Left ventricle myocardium superior (tissue), 1 donor: ENCODE measurements around the gene SLCO3A1. TPM values are rescaled to one million over a fixed set of nuclear protein-coding genes. Genes with fewer than 3 reads are reported as not detected.

Source experiments
- ATAC-seq: fragments of 200-7000 bp; cut with Tn5 transposase; one replicate; pipeline ENCODE4 v1.9.1; 2020; ENCODE audit warnings: mild to moderate bottlenecking, moderate library complexity
- DNase-seq: peaks from one replicate; pipeline ENCODE4 v3.0.0-alpha.2; 2020
- intact Hi-C: fragments of 100-400 bp; cut with micrococcal nuclease; formaldehyde crosslinking; loops from one replicate; pipeline ENCODE4 v1.11.0; 2022
- total RNA-seq: library from RNA; stranded (reverse); fragmentation: NEBNext Ultra II Directional; extraction: Animal tissue kit (Norgen Biotek cat#: 25700); gene quantifications from one replicate; pipeline ENCODE4 v1.2.1, GENCODE V29; 2021
- donor health status: DM: no; HTN: yes; CAD: no; lungs with severe emphysema.

SLCO3A1 gene
- total RNA-seq, 1 donor from 2014 or later, result 52.8 TPM

DNA sequence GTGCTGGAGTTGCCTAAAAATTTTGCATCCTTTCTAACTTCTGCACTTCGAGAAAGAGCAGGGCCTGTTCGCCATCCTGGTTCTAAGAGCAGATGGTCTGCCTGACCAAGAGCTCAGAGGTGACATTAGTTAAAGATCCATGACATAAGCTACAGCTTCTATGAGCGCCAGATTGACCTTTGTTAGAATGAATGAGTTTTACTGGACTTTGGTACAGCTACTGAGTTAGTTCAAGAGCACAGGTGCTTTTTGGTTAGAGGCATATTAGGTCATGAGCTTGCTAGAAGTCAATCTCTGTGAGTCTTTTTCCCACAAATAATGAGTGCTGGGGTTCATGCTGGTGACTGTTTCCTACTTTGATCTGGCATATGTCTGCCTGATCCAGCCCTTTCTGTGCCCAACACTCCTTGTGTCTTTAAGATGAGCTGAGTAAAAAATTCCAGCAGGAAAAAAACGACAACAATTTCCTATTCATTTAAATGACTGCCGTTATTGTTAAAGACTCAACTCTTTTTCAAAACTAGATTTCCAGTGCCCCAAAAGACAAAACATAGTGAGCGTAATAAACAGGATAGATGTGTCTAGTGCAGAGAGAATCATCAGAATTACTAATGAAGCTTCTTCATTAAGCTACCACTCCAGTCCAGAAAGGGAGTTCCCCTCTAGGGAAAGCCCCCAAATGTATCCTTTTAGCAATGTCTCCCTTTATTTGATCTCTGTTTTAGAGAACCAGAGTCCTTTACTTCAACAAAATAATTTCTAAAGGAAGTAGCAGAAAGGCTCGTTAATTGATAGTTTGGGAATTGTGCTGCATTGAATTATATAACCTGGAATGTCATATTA lies 152.9 kb downstream of the SLCO3A1 start:
- DNase-seq (no peak), ATAC-seq (no peak)
- intact Hi-C loops, result no loop called here

DNA sequence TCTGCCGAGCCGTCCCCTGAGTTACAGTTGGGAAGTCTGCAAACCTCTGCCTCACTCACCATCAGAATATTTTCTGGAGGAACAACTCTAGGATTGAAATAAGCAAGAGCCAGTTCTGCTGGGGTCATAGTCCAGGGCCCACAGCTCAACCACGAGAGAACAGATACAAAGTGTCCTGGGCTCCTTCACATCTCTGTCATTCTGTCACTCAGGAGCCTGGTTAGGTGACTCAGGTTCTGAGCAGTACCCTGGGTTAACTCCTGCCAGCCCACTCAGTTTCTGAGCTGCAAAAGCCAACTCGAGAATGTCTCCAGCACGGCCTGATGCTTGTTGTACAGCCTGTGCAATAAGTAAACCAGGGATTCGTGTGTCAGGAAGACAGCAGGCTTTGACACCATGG lies 155.7 kb downstream of the SLCO3A1 start:
- peak; percentile 68 for ATAC-seq
- DNase-seq, result no peak
- intact Hi-C loops, result no loop called here

DNA sequence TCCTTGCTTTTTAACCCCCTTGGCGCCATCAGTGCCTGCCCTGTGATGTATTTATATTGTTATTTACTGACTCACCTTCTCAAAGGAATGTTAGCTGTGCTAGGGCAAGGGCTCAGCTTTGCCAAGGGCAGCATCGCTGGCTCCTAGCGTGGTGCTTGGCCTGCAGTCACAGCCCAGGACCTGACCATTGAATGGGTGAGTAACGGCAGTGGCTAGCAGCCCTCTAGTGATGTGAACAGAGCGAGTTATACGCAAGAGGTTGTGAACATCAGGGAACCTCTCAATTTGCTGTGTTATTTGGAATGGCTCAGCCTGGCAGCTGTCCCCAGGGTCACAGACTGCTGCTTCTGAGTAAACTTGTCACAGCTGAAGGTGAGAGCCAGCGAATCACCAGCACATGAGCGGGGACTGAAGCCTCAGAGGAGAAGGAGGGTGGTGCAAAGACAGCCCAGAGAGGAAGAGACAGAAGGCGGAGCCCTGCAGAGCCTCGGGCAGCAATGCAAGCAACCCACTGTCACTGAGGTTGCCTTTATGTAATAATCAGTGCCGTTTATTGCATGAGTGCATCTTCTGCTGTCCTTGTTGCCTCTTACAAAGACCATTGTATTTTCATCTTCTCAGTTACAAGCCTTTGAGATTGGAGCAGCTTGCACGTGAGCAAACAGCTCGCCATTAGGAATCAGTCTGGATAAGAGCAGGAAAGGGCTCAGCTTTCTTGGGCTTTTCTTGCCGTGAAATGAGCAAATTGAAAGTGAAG lies 158.3 kb downstream of the SLCO3A1 start:
- DNase-seq, result peak; percentile 55
- intact Hi-C loops, result no loop called here

DNA sequence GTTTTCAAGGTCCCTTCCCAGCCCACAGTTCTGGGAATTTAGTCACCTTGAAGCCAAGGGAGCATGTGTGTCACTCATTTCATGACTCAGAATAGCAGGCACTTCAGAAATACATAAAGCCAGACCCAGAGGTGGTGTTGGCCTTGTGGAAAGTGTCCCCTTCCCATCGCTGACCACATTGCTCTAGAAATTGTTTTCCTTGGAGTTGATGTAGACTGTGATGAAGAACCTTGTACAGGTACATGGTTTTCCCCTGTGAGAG lies 158.8 kb downstream of the SLCO3A1 start:
- no peak for DNase-seq
- intact Hi-C loops, result no loop called here
- ATAC-seq, result peak; percentile 29

More for the DNA sequence above, 158.3 kb downstream of the SLCO3A1 start:
- peak; percentile 82 for ATAC-seq

DNA sequence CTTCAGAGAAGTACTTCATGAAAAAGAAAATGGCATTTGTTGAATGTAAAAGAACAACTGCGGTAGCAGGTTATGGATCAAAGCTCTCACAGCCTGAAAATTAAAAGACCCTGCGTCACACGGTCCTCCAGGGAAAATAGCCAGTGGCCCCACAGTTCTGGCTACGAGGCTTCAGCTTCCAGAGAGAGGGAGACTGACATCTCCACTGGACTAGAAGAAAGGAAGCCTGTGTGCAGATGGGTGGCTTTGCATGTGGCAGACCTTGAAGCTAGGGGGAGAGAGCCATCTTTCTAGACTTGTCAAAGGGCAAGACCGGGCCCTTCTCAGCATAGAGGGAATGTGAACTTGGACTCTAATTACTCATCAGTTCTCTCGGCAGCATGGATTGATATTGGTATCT lies 159.4 kb downstream of the SLCO3A1 start:
- intact Hi-C loops, result no loop called here
- ATAC-seq, result no peak
- DNase-seq, result no peak

DNA sequence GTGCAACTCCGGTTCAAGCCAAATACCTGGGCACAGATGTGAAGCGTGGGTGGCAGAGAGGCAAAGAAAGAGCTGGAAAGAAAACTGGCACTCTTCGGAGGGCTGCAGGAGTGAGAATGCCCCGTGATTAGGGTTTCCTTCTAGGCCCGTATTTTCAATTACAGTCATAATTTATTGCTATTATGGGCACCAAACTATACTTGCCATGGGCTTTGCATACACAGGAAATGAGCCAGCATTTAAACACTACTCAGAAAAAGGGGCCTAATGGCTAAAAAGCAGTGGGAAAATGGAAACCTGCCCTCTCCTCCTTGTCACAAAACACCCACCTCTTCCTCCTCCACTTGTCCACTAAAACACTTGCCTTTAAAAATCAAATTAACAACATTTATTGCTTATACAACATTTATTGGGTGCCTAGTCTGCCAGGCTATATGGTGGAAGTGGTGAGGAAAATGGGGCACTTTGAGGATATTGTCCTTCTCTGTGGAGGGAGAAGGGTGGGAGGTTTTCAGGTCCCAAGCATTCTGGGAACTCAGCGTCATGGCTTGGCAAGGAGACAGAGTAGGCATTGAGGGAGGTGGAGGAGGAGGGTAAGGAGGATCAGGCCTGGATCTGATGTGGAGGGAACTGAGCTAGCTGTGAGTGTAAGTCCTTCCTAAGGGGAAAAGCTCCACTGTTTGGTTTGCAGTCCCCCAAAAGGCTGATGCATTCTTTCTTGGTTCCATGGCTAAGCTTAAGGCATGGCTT lies 160.9 kb downstream of the SLCO3A1 start:
- intact Hi-C loops, result no loop called here
- DNase-seq (no peak), ATAC-seq (no peak)

DNA sequence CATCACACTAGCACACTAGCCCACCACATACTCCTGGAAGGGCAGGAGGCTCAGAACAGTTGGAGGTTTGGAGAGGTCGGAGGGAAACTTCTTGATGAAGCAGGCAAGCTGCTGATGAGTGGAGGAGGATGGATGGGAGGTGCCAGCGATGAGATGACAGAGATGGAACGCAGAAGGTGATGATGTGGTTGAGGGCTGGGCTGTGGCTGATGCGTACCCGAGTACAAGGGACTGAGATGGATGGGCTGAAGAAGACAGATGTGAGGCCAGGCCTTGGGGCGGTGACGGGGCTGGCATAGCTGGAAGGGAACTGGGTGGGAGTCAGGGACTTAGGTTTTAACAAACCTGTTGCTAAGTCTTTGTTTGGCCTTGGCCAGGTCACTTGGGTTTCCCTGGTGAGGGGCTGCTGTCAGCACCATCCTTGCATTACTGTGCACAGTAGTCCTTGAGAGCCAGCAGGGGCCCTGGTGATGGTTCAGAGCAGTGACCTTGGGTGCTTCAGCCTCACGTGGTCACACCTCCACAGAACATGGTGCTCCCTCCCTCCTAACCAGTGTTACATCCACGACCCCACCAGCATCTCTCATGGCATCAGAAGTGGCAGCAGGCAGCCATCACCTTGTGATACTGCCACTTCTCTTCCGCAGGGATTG lies 164.5 kb downstream of the SLCO3A1 start:
- DNase-seq, result no peak
- intact Hi-C loops, result no loop called here
- ATAC-seq, result peak; percentile 38

DNA sequence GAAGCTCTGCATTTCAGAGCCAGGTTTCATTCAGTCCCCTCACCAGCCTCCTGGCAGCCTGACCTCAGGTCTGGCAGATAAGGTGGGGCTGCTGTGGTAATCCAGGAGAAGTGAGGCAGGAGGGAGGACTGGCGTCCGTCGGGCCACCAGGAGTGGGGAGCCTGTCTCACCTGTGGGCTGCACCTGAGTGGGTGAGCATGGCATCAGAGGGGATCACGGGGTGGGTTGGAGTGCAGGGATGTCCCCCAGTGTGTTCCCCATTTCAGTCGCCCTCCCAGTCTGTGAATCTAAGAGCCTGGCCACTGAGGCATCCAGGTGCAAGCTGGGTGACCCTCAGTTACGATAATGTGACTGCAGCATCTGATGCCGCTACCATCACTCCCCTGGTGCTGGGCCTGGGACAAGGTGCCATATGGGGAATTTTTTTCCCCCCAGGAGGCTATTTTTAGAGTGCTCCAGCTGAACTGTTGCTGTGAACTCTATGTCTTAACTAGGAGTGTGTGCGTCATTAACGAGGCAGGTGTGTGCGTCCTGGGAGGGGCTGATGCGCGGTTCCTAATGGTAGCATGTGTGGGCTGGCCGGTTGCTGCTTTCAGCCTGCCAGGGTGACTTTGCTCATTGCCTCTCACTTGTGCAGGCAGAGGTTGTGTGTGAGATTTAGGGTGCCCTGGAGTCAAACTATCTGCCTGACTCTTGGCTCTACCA lies 165.2 kb downstream of the SLCO3A1 start:
- intact Hi-C loops, result no loop called here
- ATAC-seq (peak; percentile 80), DNase-seq (peak; percentile 35)

DNA sequence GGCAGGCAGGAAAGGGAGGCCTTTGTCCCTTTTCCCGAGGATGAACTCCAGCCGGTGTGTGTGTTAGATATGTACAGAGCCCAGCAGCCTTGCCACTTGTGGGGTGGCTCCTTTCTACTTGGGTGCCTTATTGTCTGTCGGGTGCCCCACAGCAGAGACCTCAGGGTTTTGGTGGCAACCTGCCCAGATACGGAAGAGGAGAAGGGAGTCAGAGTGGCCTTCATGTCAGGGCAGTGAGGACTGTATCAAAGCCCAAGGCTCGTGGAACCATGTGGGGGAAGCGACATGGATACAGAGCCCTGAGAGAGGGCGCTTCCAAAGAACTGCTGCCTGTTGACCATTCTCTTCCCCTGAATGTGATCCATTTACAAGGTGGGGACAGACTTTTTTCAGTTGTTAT lies 166.2 kb downstream of the SLCO3A1 start:
- DNase-seq, result no peak

DNA sequence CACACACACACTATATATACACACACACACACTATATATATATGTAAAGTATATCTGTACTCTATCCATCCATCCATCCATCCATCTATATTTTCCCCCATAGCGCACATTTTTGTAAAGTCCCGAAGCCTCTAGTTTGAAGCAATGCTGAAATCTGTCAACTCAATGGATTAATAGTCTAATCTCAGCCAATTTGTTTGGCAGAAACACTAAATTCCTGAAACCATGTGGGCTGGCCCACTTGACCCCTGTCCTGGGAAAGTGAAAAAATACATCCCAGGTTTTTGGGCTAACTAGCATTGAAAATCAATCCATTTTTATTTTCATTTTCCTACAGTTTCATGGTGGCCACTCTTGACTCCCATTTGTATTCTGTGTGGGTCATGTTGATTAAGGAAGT lies 166.7 kb downstream of the SLCO3A1 start:
- intact Hi-C loops, result no loop called here
- no peak for ATAC-seq
- no peak for DNase-seq

More for the DNA sequence above, 166.2 kb downstream of the SLCO3A1 start:
- ATAC-seq, result no peak
- intact Hi-C loops, result no loop called here

DNA sequence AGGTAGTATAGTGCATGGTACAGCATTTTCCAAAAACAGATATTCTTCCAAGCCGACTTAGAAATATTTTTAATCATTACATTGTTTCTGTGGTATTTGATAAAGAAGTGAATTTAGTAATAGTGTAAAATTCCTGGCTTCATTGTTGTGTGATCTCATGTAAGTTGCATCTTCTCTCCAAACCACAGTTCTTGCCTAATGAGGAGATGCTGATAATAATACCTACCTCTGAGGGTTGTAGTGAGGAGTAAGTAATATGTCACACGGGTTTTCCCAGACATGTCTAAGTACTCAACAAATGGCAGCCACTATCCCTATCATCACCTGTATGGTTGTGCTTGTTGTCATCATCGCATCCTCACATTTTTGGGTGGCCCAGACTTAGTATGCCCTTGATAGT lies 167.3 kb downstream of the SLCO3A1 start:
- intact Hi-C loops, result no loop called here
- ATAC-seq (no peak), DNase-seq (no peak)

DNA sequence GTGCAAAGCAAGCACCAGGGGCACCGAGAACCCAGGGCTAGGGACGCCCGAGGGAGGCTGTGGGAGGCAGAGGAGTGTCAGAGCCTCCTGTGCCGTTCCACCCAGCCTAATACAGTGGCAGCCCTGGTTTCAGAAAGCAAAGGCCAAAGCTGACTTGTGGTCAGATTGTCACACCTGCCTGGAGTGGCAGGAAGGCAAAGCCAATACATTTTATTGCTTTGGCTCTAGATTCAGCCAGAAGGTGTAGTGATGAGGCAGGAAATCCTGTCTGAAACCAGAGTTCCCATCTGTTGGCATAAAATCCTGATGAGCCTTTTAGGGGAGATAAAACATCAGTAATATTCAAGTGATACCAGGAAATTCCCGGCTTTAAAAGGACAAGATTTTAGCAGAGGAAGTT lies 168.3 kb downstream of the SLCO3A1 start:
- DNase-seq (no peak), ATAC-seq (no peak)
- intact Hi-C loops, result no loop called here

DNA sequence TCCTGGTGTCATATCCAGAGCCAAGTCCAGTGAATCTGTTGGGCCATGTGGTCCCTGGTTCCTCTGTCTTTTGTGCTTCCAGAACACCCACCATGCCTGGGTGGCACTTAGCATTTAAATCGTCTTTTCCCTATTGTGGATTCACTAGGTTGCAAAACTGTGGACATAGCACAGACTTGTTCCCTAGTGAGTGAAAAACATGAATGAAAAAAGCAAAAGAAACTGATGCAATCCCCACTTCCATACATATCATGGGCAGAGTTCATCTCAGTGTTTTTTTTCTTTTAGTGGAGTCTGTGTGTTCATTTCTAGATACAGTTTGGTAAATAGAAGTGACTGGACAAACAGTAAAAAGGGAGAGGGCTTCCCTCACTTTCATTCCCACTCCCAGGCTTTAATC lies 170.5 kb downstream of the SLCO3A1 start:
- DNase-seq, result no peak
- ATAC-seq, result no peak
- intact Hi-C loops, result no loop called here

DNA sequence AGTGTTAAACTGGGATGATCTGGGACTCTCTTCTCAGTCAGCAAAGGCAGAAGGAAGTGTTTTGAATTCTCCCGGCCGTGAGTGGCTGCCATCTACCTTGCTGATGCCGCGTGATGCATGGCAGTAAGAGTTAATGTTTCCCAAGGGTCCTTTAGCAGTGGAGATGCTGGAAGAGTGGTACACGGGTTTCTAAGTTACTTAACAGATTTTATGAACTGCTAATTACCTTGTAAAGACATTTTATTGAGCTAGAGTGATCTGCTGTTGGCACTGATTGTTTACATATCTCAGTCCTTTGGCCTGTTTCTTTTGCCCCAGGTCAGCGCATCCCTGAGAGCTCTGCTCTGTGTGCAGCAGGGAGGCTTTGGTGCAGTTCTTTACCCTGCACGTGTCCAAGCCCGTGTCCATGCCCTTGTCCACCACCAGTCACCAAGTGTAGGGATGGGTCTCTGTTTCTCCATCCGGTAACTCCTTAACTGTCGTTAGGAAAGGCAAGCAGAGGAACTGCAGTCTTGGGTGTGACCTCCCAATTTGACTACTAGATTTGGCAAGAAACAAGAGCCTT lies 172.3 kb downstream of the SLCO3A1 start:
- intact Hi-C loops, result no loop called here

DNA sequence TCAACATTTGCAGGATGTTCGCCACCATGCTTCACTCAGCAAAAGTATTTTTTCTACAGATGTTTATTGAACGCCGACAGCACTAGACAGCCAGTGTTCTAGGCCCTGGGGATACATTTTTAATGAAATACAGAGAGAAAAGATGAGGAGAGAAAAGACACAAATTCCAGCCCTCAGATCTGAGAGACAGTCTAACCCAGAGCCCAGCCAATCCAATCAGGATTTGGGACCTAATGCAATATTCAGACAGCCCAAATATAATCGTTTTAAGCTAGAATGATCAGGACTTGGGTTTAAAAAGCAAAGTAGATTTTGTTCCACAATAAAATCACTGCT lies 174.8 kb downstream of the SLCO3A1 start:
- peak; percentile 15 for ATAC-seq
- intact Hi-C loops, result no loop called here

More for the DNA sequence above, 172.3 kb downstream of the SLCO3A1 start:
- no peak for ATAC-seq
- no peak for DNase-seq

DNA sequence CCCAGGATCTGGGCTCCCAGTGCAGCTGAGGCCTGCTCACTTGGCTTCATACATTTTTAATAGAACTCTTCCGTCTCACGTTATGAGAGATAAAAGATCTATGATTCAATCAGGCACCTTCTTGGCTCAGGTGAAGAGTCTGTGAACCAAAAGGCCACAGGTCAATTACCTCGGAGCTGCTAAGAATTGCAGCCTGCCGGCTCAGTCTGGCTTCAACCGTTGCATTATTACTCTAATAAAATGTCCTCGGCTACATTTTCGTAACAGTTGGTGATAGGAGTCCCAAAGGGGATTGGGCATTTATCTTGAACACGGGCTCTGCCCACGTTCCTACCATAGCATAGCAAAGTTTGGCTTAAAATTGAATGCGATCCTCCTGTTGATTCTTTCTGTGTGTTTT lies 176.3 kb downstream of the SLCO3A1 start:
- intact Hi-C loops, result no loop called here
- DNase-seq (no peak), ATAC-seq (peak; percentile 18)

More for the DNA sequence above, 174.8 kb downstream of the SLCO3A1 start:
- no peak for DNase-seq

DNA sequence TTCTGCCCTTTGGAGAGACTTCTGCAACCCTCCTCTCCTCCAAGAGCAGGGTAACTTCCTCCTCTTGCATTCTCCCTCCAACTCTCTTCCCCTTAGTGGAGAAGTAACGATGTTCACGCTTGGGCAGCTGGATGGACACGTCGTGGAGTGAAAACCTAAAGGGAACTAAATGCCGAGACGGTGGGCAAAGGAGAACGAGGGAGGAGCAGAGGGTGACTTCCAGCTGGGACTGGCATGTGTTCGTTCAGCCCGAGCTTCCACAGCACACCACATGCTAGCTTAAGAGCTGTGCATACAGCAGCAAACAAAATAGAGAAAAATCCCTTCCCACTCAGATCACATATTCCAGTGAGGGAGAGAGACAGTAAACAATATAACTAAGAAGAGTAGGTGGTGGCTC lies 179.8 kb downstream of the SLCO3A1 start:
- intact Hi-C loops, result no loop called here
- no peak for DNase-seq
- ATAC-seq, result peak; percentile 18

DNA sequence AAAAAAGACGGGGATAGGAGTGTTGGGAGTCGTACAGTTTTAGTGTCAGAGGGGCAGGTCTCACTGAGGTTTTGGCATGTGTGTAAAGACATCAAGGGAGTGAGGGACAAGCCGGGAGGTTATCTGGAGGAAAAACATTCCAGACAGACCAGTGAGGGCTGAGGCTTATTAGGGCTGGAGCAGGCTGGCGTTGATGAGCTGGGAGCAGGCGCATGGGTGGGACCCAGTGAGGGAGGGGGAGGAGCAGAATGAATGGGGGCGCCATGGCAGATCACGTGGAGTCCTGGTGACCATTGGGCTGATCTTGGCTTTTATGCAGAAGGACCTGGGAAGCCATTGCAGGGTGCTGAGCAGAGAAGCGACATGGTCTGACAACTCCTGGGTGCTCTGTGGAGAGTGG lies 180.2 kb downstream of the SLCO3A1 start:
- DNase-seq (no peak), ATAC-seq (peak; percentile 56)
- intact Hi-C loops, result no loop called here

DNA sequence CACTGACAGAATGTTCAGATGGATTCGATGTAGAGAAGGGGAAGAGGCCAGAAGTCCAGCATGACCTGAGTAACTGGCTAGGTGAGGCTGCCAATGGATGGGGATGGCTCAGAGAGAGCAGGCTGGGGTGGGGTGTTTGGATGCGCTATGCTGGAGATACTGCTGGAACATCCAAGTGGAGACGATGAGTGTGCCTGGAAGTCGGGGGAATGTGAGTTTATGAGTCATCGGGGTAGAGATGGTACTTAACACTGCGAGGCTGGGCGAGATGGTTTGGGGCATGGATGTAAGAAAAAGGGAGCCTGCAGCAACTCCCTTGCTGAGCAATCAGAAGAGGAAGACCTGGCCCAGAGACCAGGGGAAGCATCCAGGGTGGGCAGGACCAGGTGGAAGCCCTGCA lies 180.7 kb downstream of the SLCO3A1 start:
- DNase-seq, result no peak
- intact Hi-C loops, result no loop called here
- peak; percentile 8 for ATAC-seq
